PC-9 (cell line): Measurements from ENCODE around the gene CDK5RAP1. TPM values are rescaled to one million over a fixed set of nuclear protein-coding genes. Genes with fewer than 3 reads are reported as not detected.

Source experiments
- BruUV-seq: library from RNA; stranded (reverse); fragments of 400-500 nt; replicated peaks from 2 replicates; lab custom pipeline; 2021; lab: Mats Ljungman, UMichigan
- CTCF ChIA-PET: fragments of 300-600 bp; sonication (Branson Sonifier 250); formaldehyde crosslinking; loops from one replicate; lab custom pipeline; 2022; ENCODE audit warnings: antibody characterized with exemption; lab: Charles Lee
- POLR2A ChIA-PET: fragments of 300-600 bp; sonication (Branson Sonifier 250); formaldehyde crosslinking; loops from one replicate; lab custom pipeline; 2022; ENCODE audit warnings: antibody characterized with exemption; ENCODE audit not compliant: unreplicated experiment; lab: Charles Lee
- DNase-seq, 2 experiments: peaks; one replicate each; pipeline versions ENCODE4 v3.0.0 to v3.0.0-alpha.2; 2015 to 2022; ENCODE audit warnings: mixed read lengths in 1 of 2
- H2AFZ ChIP-seq: fragments of 200-600 bp; sonication (generic); 2 replicates; pipeline ENCODE4 v1.8.1; 2017; ENCODE audit warnings: antibody characterized with exemption
- H3F3A ChIP-seq: fragments of 200-600 bp; sonication (generic); 2 replicates; pipeline ENCODE4 v1.8.1; 2017; ENCODE audit warnings: antibody characterized with exemption, mild to moderate bottlenecking, low read depth; ENCODE audit not compliant: insufficient read depth
- H3K27ac ChIP-seq: fragments of 200-600 bp; sonication (generic); 2 replicates; pipeline ENCODE4 v1.6.1; 2016; ENCODE audit warnings: mixed run types
- H3K27me3 ChIP-seq: fragments of 200-600 bp; sonication (generic); 2 replicates; pipeline ENCODE4 v1.6.1; 2016; ENCODE audit warnings: low read depth, mixed run types; ENCODE audit not compliant: insufficient read depth
- H3K36me3 ChIP-seq: fragments of 200-600 bp; sonication (generic); 2 replicates; pipeline ENCODE4 v1.6.1; 2016; ENCODE audit warnings: low read depth, mixed run types
- H3K4me1 ChIP-seq: fragments of 200-600 bp; sonication (generic); replicated peaks from 2 replicates; pipeline ENCODE4 v1.6.1; 2016; ENCODE audit warnings: mixed run types; ENCODE audit not compliant: insufficient read depth
- H3K4me2 ChIP-seq: fragments of 200-600 bp; sonication (generic); 2 replicates; pipeline ENCODE4 v1.6.1; 2017; ENCODE audit warnings: mixed run types
- H3K4me3 ChIP-seq: fragments of 200-600 bp; sonication (generic); 2 replicates; pipeline ENCODE4 v1.6.1; 2016; ENCODE audit warnings: mixed run types
- H3K79me2 ChIP-seq: fragments of 200-600 bp; sonication (generic); 2 replicates; pipeline ENCODE4 v1.6.1; 2017; ENCODE audit warnings: low read depth, mixed run types
- H3K9me2 ChIP-seq: fragments of 200-600 bp; sonication (generic); 2 replicates; pipeline ENCODE4 v1.8.1; 2017; ENCODE audit warnings: mild to moderate bottlenecking; ENCODE audit not compliant: insufficient read depth
- H3K9me3 ChIP-seq: fragments of 200-600 bp; sonication (generic); 2 replicates; pipeline ENCODE4 v1.8.1; 2016; ENCODE audit warnings: low read depth; ENCODE audit not compliant: insufficient read depth
- H4K20me1 ChIP-seq: fragments of 200-600 bp; sonication (generic); 2 replicates; pipeline ENCODE4 v1.8.1; 2017; ENCODE audit not compliant: insufficient read depth
- CTCF ChIP-seq: fragments of 200-600 bp; sonication (generic); conservative IDR thresholded peaks from 2 replicates; pipeline ENCODE4 v1.6.1; 2017; ENCODE audit warnings: mixed run types, antibody characterized with exemption, mild to moderate bottlenecking, moderate library complexity
- EZH2 ChIP-seq: fragments of 200-600 bp; sonication (generic); IDR thresholded peaks from 2 replicates; pipeline ENCODE4 v1.8.0; 2017; ENCODE audit warnings: antibody characterized with exemption, low read depth
- intact Hi-C: fragments of 100-400 bp; cut with micrococcal nuclease; formaldehyde crosslinking; loops from one replicate; pipeline ENCODE4 v1.10.0; 2022; ENCODE audit not compliant: unreplicated experiment
- total RNA-seq: library from RNA; stranded (reverse); gene quantifications from 2 replicates; pipeline ENCODE4 v1.2.3, GENCODE V29; 2021

Gene CDK5RAP1
- total RNA-seq, 1 experiment from 2014 or later, result 45.3 TPM

- Histone ChIP-seq H3K27ac (no peak overlapping the region), H3K4me3 (no peak overlapping the region), H3K27me3 (no peaks in the 10 kb centered on the region), H3K4me1 (peaks cover 37% of the 10 kb centered on the region), H3K4me2 (no peak overlapping the region), H3K36me3 (peaks cover 36% of the 10 kb centered on the region; the same call in 1 of the 2 replicates), H2AFZ (no peak overlapping the region), H3K79me2 (no peaks in the 10 kb centered on the region), H3F3A (peaks cover 38% of the 10 kb centered on the region), H4K20me1 (no peaks in the 10 kb centered on the region), H3K9me3 (no peaks in the 10 kb centered on the region), H3K9me2 (no peaks in the 10 kb centered on the region)
- ChIA-PET POLR2A (no interaction called here), CTCF (no interaction called here)
- intact Hi-C loops, result no loop called here
- BruUV-seq, result no TSS peak
- no peak for DNase-seq
- TF ChIP-seq EZH2 (no peak), CTCF (no peak)
Observed at GRCh38 chr20:33370291-33370690, 31.0 kb downstream of the CDK5RAP1 start.

- Histone ChIP-seq H3K36me3 (peaks cover 13% of the 10 kb centered on the region), H4K20me1 (no peaks in the 10 kb centered on the region), H3K27me3 (no peaks in the 10 kb centered on the region), H3K4me1 (peaks cover 6% of the 10 kb centered on the region), H3K27ac (no peak overlapping the region), H3K4me2 (no peak overlapping the region), H3K4me3 (no peak overlapping the region), H3K79me2 (no peaks in the 10 kb centered on the region), H2AFZ (no peak overlapping the region), H3K9me3 (no peaks in the 10 kb centered on the region), H3F3A (peaks cover 11% of the 10 kb centered on the region; the same call in 1 of the 2 replicates), H3K9me2 (no peaks in the 10 kb centered on the region)
- CTCF ChIA-PET, result no interaction called here
- no peak for TF ChIP-seq EZH2
- TF ChIP-seq CTCF, result no peak
- DNase-seq, result no peak
- no TSS peak for BruUV-seq
- POLR2A ChIA-PET, result no interaction called here
- intact Hi-C loops, result no loop called here
Observed at GRCh38 chr20:33362898-33363297, 38.4 kb downstream of the CDK5RAP1 start.

GRCh38 chr20:33359399-33360261, 41.7 kb downstream of the CDK5RAP1 start:
- BruUV-seq, result no TSS peak
- peak in 1 of 2 experiments; percentile 77 for DNase-seq
- peak overlapping the region; percentile 25; the same call in 1 of the 2 replicates for H3K27ac ChIP-seq

More at GRCh38 chr20:33359399-33360261, 41.7 kb downstream of the CDK5RAP1 start:
- Histone ChIP-seq H4K20me1 (no peaks in the 10 kb centered on the region), H3F3A (0 out of 2 replicates have a peak, but pooled peaks cover 8% of the 10 kb centered on the region), H3K36me3 (no peaks in the 10 kb centered on the region; the same call in 1 of the 2 replicates), H3K4me3 (no peak overlapping the region), H3K27me3 (no peaks in the 10 kb centered on the region), H3K79me2 (no peaks in the 10 kb centered on the region), H3K9me3 (no peaks in the 10 kb centered on the region), H3K4me1 (peaks cover 6% of the 10 kb centered on the region), H3K4me2 (no peak overlapping the region), H2AFZ (no peak overlapping the region), H3K9me2 (no peaks in the 10 kb centered on the region)
- TF ChIP-seq CTCF (no peak), EZH2 (no peak)
- intact Hi-C loops, result no loop called here
- ChIA-PET POLR2A (no interaction called here), CTCF (no interaction called here)
